HG03159 (cell line): ENCODE measurements around the gene PRSS57.
A peak's percentile ranks its signal among the peaks of the same experiment; 100 is the strongest.
"Not testable (repeated sequence)": the region's sequence is repeated elsewhere in the genome, so short reads cannot be mapped to it uniquely, and the experiment has no call there.

Experiments used
- ATAC-seq: cut with Tn5 transposase; IDR thresholded peaks from one replicate; pipeline ENCODE4 v1.9.1; 2021; ENCODE audit warnings: mild to moderate bottlenecking, moderate library complexity; ENCODE audit not compliant: unreplicated experiment

The PRSS57 gene

DNA sequence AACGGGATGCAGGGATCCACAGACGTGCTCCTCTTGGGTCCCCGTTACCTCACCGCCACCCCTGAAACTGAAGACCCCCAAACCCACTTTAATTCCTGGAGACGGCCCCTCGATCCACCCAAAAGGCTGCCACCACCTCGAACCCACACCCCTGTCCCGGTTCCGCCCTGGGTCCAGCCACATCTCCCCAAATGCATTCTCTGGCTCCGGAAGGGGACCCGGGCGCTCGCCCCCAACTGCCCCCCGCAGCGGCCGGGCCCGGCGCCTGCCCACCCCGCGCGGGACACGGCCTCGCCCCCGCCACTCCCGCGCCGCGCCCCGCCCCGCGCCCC, 19.3 kb downstream of the PRSS57 start:
- ATAC-seq, result no peak

DNA sequence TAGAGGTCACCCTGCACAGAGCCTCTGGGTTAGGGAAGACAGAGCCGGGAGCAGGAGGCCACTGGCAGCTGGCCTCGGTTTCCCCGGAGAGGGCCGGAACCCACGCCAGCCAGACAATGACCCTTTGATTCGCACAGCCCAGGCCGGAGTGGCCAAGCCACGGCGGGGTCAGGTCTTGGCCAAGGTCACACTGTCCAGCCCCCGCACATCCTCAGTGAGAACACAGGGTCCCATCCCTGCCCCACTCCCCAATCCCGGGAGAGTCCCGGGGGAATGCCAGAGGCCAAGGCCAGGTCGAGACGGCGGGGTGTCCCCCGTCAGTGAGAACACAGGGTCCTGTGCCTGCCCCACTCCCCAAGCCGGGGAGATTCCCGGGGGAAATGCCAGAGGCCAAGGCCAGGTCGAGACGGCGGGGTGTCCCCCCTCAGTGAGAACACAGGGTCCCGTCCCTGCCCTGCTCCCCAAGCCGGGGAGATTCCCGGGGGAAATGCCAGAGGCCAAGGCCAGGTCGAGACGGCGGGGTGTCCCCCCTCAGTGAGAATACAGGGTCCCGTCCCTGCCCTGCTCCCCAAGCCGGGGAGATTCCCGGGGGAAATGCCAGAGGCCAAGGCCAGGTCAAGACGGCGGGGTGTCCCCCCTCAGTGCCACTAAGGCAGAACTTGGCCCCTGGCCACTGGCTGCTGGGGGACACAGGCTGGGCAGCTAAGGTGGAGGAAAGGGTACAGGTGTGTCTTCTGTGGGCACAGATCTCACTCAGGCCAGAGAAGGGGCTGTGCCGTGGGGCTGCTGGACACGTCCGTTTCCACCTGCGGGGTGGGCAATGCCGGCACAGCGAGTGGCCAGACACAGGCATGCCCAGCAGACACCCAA, 20.7 kb downstream of the PRSS57 start:
- no peak for ATAC-seq

DNA sequence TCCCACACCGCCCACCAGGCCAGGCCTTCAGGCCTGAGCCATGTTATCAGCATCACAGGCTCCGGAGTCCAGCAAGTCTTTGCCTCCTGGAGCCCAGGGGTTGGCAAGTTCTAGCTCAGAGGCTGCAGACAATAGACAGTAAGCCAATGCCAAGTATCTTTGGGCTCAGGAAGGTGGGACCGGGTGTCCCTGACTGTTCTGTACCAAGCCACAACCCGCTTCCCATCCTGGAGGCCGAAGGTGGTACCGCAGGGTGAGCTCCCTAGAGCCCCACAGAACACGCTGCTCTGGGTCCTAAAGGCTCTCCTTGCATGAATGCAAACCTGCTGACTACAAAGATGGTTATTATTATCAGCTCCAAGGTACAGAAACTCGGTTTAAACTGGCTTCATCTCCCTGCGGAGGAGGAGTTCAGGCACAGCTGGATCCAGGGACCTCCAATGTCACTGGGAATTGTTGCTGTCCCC, 24.6 kb downstream of the PRSS57 start:
- ATAC-seq, result no peak

DNA sequence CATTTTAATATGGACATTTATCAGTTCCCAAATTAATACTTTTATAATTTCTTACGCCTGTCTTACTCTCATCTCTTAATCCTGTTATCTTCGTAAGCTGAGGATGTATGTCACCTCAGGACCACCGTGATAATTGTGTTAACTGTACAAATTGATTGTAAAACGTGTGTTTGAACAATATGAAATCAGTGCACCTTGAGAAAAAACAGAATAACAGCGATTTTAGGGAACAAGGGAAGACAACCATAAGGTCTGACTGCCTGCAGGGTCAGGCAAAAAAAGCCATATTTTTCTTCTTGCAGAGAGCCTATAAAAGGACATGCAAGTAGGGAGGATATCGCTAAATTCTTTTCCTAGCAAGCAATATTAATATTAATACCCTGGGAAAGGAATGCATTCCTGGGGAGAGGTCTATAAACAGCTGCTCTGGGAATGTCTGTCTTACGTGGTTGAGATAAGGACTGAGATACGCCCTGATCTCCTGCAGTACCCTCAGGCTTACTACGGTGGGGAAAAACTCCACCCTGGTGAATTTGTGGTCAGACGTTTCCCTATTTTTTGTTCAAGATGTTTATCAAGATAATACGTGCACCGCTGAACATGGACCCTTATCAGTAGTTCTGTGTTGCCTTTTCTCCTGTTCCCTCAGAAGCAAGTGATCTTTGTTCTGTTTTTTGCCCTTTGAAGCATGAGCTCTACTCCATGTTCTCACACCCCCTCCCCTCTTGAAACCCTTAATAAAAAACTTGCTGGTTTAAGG, 26.4 kb downstream of the PRSS57 start:
- ATAC-seq, result not testable (repeated sequence)

DNA sequence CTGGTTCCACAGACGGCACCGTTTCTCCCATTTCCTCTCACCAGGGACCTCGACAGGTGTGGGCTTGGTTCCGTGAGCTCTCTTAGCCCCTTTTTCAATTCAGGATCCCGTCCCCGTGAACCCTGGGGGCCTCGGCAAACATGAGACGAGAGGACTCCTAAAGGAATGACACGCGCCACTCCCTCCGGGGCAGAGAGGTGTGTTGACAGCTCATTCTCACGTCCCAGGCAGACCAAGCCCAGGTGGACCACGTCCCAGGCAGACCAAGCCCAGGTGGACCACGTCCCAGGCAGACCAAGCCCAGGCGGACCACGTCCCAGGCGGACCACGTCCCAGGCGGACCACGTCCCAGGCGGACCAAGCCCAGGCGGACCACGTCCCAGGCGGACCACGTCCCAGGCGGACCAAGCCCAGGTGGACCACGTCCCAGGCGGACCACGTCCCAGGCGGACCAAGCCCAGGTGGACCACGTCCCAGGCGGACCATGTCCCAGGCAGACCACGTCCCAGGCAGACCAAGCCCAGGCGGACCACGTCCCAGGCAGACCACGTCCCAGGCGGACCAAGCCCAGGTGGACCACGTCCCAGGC, 28.2 kb downstream of the PRSS57 start:
- ATAC-seq, result not testable (repeated sequence)

DNA sequence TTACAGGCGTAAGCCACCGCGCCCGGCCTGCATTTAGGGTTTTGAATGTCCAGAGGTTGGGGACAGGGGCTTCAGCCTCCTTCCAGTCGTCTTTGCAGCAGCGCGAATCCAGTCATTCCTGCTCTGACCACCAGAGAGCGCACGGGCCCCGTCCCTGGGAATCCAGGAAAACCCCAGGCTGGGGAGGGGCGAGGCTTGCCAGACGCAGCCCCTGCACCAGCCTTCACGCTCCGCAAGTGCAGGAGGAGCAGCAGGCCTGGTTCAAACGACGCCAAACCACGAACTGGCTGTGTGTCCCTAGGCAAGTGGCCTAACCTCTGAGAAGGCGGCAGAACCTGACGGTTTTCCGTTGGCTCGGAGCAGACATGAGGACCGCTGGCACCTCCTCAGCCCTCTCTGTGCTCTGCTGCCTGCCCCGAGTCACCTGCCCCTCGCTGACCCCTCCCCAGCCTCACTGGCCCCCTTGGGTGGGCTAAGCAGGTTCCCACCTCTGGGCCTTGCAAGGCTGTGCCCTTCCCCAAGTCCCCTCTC, 30.3 kb downstream of the PRSS57 start:
- ATAC-seq, result no peak

DNA sequence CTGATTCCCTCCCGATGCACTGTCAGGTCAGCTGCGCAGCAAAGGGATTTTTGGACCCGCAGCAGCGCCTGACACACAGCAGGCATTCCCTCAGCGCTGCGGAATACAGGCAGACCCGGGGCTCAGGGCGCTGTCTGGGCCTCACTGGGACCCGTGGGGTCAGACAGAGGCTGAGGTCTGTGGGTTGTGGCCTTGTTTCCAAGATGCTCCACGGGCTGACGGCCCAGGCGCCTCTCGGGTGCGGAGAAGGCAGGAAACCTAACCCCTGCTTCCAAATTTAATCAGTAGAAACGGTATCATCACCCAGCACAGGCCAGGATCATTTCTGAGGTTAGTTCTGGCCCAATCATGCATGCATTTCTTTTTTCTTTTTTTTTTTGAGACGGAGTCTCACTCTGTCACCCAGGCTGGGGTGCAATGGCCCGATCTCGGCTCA, 31.6 kb downstream of the PRSS57 start:
- no peak for ATAC-seq

DNA sequence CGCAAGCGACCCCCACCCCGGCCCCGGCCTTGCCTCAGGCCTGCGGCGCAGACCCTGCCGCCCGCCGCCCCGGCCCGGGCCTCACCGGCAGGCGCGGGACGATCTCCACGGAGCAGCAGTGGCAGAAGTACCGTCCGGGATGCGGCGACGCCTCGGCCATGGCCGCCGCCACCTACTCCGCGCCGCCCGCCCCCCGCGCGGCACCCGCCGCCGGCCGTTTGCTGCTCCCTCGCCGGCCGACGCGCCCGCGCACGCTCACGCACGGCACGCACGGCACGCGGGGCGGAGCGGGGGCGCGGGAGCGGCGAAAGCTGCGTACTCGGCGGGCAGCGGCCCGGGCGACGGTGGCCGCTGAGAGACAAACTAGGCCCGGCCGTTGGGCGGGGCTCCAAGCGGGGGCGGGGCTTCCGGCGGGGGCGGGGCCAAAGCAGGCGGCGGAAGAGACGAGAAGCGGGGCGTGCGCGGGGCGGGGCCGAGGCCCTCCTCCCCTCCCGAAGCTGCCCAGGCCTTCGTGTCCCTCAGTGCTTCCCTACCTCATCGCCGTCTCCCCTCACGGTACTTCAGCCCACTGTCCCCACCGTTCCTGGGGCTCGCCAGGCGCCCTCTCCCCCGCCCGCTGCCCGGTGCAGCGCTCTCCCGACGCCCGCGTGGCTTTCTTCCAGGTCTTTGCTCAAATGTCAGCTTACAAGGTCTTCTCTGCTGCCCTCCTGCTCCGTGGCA, 32.1 kb downstream of the PRSS57 start, which contains the start of gene RNF126:
TSS of gene RNF126 (minus strand) at position 253 of the 720 bp plus-strand sequence. CDS start at position 160, 93 bp downstream.
- peak; percentile 61 for ATAC-seq

DNA sequence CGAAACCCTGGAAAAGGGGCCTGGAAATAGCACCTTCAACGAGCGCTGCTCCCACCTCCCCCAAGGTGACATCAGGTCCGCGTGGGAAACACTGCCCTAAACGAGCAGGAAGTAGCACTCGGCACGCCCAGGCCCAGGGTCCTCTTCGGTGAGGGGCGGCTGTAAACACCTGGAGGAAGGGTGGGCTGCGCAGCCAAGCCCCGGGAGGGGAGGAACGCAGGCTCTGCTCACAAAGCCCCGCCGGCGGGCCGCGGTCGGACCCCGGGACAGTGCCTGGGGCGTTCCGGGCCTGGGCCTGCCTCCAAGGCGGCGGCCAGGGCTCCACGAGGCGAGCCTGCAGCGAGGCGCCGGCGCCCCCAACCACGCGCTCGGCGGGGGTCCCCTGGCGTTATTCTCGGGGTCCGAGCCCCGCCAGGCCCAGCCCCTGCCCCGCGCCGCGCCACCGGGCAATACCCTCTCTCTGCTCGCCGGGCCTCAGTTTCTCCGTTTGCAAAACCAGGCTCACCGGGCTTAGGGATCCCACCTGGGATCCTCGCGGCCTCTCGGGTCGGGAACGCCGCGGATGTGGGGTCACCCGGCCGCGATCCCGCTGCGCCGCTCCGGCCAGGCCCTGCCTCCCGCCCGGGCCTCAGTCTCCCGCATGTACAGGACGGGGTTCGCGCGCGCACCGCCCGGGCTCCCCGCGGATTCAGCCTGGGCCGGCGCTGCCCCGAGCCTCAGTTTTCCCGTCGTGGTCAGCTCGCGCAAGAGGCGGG, 32.9 kb downstream of the PRSS57 start:
- no peak for ATAC-seq

DNA sequence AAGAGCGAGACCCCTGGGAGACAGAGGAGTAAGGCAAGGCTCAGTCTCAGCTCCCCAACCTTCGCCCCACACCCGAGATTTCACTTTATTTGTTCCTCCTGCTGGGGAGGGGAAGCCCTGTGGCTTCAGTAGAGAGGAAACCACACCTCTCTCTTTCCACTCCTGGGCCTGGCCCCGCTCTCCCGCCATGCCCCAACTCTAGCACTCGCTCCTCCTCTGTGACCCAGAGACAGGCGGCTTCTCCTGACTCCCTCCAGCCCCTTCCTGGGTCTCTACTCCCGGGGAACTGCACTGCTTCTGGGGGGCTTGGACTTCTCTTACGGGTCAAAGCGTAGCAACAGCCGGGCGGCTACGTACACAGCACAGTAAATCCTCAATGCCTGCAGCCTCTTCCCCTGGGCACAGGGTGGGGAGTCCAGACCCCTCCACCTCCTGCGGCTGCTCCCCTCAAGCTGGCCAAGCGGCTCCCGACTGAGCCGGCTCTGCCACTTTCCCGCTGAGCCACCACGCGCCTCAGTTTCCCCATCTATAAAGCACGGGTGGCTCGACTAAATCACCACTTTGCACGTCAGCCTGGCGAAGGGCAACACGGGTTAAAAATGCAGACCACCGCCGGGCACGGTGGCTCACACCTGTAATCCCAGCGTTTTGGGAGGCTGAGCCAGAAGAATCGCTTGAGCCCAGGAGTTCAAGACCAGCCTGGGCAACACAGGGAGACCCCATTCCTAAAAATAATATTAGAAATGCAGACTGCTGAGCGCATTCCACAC, 33.6 kb downstream of the PRSS57 start:
- ATAC-seq, result no peak

DNA sequence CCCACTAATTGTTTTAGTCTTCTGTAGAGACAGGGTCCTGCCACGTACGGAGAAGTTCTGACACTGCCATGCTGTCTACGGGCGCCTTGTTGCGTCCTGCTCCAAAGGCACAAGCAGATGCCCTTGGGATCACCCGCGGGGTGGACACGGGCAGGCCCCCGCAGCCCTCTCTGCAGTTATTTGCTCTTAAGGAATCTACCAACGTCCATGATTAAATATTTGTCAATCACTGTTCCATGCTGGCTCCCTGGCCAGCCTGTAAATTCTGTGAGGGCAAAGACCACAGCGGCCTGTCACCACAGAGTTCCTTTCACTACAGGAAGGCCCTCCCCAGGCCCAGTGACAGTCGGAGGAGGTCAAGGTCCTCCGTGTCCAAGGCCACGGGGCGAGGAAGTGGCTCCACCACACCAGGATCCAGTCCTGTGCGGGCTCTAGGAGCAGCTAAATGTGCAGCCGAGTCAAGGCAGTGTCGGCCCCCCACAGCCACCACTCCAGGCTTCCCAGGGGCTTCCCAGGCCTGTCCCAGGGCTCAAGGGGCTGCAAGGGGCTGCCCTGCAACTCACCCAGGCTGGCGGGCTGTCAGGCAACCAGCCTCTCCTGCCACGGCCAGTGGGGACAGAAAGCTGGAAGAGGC, 34.3 kb downstream of the PRSS57 start:
- no peak for ATAC-seq

DNA sequence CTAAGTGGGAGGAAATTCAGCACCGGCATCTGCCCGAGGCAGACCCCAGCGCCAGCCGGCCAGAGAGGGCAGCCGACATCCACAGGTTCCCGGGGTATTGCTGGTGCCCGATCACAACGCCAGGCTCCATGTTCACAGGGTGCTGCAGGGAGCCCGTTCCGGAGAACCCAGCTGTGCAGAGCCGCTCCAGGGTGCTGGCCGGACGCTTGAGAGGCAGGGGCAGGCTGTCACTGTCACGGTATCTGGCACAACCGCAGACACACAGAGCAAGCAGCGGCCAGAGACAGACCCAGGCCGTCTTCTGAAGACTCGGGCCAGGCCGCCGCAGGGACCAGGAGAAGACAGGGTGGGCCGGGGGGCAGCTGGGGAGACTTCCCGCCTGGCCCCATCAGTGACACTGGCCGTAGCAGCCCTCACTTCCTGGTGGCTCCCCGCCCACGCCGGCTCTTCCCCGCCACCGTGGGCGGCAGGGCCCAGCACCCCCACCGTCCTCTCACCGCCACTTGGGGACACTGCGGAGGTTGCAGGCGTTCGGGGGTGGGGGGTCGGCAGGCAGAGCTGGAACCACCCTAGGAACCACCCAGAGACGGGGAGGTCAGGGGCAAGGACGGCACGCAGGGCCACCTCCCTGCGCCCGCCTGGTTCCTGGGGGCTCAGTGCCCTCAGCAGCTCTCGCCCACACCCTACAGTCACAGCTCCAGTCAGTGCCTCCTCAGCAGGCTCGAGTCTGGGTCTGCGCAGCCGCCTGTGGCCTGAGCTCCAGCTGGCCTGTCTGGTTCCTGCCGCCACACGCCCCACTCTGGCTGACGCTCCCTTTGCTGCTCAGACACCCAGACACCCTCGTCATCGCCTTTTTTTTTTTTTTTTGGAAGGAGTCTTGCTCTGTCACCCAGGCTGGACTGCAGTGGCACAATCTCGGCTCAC, 36.1 kb downstream of the PRSS57 start:
- ATAC-seq, result no peak

DNA sequence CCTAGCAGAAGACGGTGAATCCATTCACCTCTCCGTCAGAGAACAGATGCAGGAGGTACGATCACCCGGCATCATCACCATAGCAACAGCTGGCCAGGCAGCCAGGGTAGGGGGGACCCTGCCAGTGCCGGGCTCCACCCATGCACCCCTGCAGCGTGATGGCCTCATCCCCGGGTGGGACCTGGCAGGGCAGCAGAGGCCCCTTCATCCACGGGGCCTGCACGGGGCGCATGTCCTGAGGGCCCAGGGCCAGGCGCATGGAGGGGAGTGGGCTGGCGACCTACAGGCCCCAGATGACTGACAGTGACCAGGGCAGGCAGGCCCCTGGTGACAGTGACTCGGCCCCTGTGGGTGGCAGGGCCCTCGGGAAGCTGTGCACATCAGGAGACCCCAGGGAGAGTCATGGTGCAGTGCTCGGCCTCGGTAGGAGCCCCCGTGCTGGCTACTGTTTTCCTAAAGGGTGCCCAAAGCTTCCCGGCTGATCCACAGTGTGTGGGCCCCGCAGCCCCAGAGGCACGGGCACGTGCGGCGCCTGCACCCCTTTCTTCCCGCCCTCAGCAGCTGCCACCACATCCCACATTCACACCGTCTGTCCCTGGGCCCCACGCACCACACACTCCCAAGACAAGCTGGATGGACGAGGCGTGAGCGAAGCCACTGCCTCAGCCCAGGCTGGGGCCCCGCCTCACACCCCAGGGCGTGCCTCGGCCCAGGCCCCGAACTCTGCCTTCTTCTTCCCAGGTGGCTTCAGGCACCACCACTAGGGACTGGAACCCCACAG, 37.0 kb downstream of the PRSS57 start:
- ATAC-seq, result no peak

DNA sequence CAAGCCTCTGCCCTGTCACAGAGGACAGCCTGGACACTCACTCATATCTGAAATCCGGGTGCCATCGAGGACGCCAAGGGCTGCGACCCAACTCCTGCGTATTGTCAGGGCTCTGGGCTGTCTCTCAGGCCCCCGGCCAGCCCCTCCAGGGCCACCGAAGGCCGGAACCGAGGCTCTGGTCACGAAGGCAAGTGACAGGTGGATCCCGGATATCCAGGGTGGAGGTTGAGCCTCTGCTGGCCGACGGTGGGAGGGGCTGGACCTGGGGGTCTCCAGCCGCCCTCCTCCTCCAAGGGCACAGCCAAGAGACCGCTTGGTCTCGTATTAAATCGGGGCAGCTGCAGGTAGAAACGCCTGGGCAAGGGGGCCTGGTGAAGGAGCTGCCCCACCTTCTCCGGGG, 37.6 kb downstream of the PRSS57 start:
- no peak for ATAC-seq

DNA sequence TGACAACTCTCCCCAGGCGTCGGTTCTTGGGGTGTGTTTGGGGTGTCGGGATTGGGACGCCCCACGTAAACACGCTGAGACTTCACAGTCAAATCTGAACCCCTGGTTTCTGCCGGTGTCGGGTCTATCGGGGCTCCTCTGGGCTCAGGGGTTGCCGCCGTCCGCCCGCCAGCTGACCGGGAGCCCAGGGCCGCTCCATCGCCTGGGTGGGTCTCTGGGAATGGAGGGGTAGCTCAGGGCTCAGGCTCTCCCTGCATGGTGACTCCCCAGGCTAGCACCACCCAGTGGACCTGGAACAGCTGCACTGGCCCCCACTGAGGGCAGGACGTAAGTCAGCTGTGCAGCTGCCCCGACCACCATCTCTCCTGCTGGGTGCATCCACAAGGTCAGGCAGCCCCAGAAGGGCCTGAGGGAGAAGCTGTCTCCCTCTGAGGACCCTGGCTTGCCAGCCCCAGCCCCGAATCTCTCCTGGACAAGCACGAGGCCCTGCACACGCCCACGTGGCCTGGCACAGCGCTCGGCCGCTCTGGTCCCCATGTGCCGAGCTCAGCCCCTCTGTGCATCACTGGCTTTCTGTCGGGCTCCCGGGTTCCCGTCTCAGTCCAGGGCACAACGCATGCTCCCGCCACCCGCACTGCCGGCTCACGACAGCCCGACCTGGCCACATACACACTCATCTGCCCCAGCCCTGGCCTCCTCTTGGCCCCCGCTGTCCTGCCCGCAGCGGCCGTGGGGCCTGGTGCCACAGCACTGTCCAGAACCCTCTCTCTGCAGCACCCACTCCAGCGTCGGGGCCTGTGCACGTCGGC, 38.3 kb downstream of the PRSS57 start:
- ATAC-seq, result no peak

DNA sequence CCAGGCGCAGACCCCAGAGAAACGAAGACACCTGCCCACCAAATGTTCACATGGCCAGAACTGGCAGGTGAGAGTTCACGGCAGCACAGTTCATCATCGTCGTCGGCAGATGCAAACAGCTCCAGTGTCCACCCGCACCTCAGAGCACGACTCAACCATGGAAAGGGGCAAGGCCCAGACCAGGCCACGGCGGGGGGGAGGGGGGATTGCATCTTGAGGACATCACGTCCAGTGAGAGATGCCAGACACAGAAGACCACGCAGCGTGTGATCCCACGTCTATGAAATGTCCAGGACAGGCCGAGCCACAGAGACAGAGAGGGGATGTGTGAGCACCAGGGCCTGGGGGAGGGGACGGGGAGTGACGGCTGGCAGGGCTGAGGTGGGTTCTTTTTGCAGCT, 39.6 kb downstream of the PRSS57 start:
- ATAC-seq, result no peak
